Left kidney (tissue), 2 donors: Measurements from ENCODE around the gene BANP. TPM values are rescaled to one million over a fixed set of nuclear protein-coding genes. Genes with fewer than 3 reads are reported as not detected.
"Not testable (repeated sequence)": the region's sequence is repeated elsewhere in the genome, so short reads cannot be mapped to it uniquely, and the experiment has no call there.

Experiments used
- DNase-seq: peaks from one replicate; pipeline ENCODE4 v3.0.0-alpha.2; 2013
- polyA plus RNA-seq: library from polyadenylated mRNA; unstranded; fragments of 120-200 nt; gene quantifications from one replicate; pipeline ENCODE4 v1.2.1, GENCODE V29; 2013; ENCODE audit not compliant: insufficient read length

Gene BANP
- polyA plus RNA-seq, 1 donor = 26.8 TPM

GRCh38 chr16:87996962-87997880, 46.0 kb downstream of the BANP start:
- DNase-seq = no peak

GRCh38 chr16:87998184-87998793, 47.1 kb downstream of the BANP start:
- DNase-seq = not testable (repeated sequence)

DNA sequence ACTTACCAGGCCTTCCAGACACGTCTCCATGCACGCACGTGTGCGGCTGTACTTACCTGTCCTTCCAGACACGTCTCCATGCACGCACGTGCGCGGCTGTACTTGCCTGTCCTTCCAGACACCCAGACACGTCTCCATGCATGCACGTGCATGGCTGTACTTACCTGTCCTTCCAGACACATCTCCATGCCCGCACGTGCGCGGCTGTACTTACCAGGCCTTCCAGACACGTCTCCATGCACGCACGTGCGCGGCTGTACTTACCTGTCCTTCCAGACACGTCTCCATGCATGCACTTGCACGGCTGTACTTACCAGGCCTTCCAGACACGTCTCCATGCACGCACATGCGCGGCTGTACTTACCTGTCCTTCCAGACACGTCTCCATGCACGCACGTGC, 47.8 kb downstream of the BANP start:
- DNase-seq = not testable (repeated sequence)

GRCh38 chr16:88002211-88002610, 51.0 kb downstream of the BANP start:
- no peak for DNase-seq

GRCh38 chr16:88002749-88003148, 51.5 kb downstream of the BANP start:
- DNase-seq = no peak

- DNase-seq = no peak
Measured at GRCh38 chr16:88003316-88003715, 52.1 kb downstream of the BANP start.

DNA sequence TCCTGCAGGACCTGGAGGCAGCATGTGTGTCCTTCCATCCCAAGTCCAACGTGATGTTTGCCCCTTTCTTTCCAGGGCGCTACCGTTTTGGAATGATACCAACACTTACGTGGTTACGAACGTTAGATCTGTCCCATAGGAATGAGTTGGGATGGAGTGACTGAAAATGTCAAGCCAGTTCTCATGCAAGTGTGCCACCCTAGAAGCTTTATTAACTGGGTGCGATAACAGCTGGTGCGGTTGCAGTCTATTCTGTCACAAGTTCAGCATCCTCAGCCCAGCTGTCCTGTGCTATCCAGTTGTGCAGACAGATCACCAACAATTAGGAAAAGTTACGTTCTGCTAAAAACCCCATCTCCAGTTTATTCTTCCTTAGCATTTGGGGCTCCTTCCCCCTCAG, 52.5 kb downstream of the BANP start:
- DNase-seq = no peak

GRCh38 chr16:88004391-88004790, 53.2 kb downstream of the BANP start:
- no peak for DNase-seq

- no peak for DNase-seq
Measured at GRCh38 chr16:88005181-88005581, 53.9 kb downstream of the BANP start.

- DNase-seq = no peak
Measured at GRCh38 chr16:88005968-88006367, 54.7 kb downstream of the BANP start.

- no peak for DNase-seq
Measured at GRCh38 chr16:88007321-88007731, 56.1 kb downstream of the BANP start.

DNA sequence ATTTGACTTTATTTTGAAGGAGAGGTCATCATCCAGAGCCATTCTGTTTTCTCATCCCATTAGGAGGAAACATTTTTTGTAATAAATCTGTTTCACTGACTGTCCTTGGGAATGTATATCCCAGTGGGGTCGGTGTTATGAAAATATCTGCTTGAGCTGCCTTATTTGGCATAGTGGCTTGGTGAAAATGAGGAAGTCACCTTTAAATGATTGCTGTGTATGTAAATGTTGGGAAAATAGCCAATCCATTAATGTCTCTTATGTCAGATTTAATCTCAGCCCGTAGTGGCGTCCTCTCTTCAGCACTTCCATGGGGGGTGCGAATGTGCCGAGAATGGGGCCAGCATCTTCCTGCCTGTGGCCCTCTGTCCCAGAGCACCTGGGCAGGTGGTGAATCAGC, 57.6 kb downstream of the BANP start:
- DNase-seq = no peak

DNA sequence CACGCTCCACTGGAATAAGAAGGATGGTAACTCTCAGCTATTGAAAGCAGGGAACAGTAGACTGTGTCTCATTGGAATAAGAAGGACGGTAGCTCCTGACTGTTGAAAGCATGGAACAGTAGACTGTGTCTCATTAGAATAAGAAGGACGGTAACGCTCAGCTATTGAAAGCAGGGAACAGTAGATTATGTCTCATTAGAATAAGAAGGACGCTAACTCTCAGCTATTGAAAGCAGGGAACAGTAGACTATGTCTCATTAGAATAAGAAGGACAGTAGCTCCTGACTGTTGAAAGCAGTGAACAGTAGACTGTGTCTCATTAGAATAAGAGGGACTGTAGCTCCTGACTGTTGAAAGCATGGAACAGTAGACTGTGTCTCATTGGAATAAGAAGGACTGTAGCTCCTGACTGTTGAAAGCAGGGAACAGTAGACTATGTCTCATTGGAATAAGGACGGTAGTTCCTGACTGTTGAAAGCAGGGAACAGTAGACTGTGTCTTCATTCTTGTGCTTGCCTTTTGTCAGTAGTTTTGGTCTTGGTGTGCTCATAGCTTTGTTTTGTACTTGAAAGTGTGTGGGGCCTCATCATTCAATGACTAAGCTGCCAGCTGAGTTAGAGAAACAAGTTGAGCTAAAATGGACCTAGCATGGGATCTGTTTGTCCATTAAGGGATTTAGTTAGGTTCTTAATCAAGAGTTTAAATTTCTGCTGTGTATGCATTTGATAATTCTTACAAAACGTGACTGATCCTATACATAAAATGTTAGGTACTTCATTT, 58.5 kb downstream of the BANP start:
- no peak for DNase-seq

GRCh38 chr16:88010343-88010967, 59.2 kb downstream of the BANP start:
- DNase-seq = no peak

- no peak for DNase-seq
Measured at GRCh38 chr16:88010968-88011483, 59.8 kb downstream of the BANP start.

- DNase-seq = no peak
Measured at GRCh38 chr16:88012360-88012759, 61.1 kb downstream of the BANP start.

GRCh38 chr16:88013091-88013609, 61.9 kb downstream of the BANP start:
- DNase-seq = no peak

DNA sequence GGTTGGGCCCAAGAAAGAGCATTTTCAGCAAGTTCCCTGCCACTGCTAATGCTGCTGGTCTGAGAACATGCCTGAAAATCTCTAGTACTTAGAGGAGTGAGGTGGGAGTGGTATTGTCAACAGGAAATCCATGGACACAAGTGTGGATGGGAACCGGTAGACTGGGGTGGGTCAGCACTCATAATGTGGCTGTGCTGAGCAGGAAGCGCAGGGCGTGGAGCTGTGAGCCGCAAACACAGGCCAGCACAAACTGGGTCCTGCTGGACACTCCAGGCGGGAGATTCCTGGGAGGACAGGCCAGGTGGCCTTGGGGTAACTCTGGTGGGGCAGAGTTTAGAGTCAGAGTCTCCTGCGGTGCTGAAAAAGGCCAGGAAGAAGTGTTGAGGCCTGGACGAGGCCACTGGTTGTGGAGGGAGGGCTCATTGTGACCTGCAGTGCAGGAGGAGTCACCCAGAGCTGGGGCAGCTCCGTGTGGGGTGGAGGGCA, 62.6 kb downstream of the BANP start:
- no peak for DNase-seq

DNA sequence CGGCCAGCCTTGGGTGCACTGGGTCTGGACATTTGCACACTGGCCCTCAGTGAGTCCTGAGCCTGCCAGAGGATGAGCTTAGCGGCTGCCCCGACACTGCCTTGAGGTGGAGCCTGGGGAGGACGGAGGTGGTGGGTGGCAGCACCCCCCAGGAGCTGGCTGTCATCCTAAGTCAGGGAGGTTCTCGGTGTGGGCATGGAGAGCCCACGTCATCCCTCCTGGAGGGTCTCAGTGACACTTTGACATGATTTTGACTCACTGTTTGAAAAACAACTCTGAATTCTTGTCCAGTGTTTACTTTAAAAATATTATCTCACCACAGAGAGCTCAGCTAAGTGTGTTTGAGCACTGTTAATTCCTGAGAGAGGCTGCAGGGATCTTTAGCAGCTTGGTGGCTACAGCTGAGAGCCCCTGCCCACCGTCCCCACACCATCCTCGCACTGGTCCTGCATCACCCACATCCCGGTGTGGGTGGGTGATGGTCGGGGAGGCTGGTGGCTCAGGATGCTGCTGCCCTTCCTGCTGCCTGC, 63.1 kb downstream of the BANP start:
- no peak for DNase-seq

DNA sequence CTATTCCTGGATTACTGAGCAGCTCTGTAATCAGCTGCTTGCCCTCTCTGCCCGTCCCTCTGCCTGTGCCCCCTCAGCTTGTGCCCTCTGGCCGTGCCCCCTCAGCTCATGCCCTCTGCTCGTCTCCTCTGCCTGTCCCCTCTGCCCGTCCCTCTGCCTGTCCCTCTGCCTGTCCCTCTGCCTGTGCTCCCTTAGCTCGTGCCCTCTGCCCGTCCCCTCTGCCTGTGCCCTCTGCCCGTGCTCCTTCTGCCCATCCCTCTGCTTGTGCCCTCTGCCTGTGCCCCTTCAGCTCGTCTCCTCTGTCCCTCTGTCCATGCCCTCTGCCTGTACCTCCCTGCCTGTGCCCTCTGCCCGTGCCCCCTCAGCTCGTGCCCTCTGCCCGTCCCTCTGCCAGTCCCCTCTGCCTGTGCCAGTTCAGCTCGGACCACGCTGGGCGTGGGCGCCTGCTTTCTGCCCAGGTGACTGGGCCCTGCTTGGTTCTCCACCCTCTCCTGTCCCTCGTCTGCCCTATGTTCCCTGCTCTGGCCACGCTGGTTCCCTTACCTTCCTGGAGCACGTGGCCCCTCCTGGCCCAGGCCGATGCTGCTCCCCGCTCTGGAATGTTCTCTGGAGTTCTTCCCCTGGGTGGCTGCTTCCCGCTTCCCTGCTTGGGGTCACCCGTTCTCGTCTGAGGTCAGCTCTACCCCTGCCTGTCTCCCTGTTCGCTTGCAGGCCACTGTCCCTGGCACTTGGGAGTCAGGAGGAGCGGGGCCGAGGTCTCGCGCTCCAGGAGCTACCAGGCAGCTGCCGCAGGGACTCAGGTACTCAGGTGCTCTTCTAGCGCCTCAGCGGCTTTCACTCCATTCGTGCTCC, 63.9 kb downstream of the BANP start:
- DNase-seq = no peak

- DNase-seq = no peak
Measured at GRCh38 chr16:88015806-88016140, 64.5 kb downstream of the BANP start.
